Esophagus squamous epithelium (tissue), 4 donors: ENCODE data around the gene HMGN1.

ENCODE experiments used
- POLR2A ChIP-seq, 4 donors: fragments of 450-650 bp; IDR thresholded peaks; one replicate each; pipeline ENCODE4 v1.6.1; 2017; ENCODE audit warnings: antibody characterized with exemption in 4 of 4, mild to moderate bottlenecking in 4 of 4, moderate library complexity in 3 of 4
- TF ChIP-seq, protein P1 (sequence below), 6 experiments: fragments of 450-650 bp in 4 of 6; fragments of 200-600 bp in 2 of 6; sonication (generic) in 2 of 6; IDR thresholded peaks; one replicate each; pipeline ENCODE4 v1.5.1; 2016 to 2019; ENCODE audit warnings: antibody characterized with exemption in 6 of 6, mild to moderate bottlenecking in 4 of 6, moderate library complexity in 4 of 6

DNA sequence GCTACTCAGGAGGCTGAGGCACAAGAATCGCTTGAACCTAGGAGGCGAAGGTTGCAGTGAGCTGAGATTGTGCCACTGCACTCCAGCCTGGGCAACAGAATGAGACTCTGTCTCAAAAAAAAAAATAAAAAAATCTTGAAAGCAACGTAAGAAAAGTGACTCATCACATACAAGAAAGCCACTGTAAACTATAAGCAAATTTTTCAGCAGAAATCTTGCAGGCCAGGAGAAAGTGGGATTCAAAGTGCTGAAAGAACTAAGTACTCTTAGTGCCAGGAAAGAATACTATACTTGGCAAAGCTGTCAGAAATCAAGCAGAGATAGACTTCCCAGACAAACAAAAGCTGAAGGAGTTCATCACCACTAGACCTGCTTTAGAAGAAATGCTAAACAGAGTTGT lies 4.4 kb upstream of the HMGN1 start:
- no peak for TF ChIP-seq POLR2A (IDR thresholded peaks at IDR 0.05)
- TF ChIP-seq, protein P1, sequence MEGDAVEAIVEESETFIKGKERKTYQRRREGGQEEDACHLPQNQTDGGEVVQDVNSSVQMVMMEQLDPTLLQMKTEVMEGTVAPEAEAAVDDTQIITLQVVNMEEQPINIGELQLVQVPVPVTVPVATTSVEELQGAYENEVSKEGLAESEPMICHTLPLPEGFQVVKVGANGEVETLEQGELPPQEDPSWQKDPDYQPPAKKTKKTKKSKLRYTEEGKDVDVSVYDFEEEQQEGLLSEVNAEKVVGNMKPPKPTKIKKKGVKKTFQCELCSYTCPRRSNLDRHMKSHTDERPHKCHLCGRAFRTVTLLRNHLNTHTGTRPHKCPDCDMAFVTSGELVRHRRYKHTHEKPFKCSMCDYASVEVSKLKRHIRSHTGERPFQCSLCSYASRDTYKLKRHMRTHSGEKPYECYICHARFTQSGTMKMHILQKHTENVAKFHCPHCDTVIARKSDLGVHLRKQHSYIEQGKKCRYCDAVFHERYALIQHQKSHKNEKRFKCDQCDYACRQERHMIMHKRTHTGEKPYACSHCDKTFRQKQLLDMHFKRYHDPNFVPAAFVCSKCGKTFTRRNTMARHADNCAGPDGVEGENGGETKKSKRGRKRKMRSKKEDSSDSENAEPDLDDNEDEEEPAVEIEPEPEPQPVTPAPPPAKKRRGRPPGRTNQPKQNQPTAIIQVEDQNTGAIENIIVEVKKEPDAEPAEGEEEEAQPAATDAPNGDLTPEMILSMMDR (IDR thresholded peaks at IDR 0.05), result no peak
